Fibroblast of skin of left biceps (primary cell): ENCODE data around the gene FIGNL2.

Experiments used
- DNase-seq, 2 experiments: peaks; one replicate each; pipeline ENCODE4 v3.0.0-alpha.2; 2013; ENCODE audit warnings: low read depth in 2 of 2

The FIGNL2 gene

GRCh38 chr12:51874000-51874399, 25.5 kb upstream of the FIGNL2 start:
- DNase-seq: no peak

DNA sequence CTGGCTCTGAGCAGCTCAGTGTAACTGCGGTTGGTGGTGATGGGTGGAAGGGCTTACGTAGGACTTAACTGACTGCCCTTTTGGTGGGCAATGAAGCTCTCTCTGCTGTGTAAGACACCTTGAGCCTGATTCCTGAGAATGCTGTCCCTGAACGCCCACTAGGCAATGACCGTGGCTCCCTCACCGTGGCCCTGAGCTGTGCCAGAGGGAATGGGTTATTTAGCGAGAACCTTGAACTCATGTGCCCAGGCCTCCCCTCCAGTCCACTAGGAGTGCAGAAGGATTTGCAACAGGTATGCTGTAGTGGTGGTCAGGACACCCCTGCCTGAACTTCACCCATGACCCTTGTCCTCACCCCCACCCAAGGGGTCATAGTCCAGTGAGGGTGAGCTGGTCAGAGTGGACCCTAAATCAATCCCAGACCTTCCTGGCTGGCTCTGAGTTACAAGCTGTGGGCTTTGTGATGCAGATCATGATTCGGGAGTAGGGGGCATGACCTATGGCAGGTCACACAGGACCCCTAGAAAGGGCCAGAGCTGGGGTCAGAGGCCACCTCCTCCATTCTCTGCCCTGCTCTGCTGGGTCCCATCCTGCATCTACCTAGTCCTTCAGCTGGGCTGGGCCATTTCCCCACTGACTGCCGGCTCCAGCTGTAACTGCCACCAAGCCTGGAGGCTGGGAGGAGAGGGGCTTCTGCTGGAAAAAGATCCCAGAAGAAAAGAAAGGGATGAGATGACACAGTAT, 24.9 kb upstream of the FIGNL2 start:
- no peak for DNase-seq

DNA sequence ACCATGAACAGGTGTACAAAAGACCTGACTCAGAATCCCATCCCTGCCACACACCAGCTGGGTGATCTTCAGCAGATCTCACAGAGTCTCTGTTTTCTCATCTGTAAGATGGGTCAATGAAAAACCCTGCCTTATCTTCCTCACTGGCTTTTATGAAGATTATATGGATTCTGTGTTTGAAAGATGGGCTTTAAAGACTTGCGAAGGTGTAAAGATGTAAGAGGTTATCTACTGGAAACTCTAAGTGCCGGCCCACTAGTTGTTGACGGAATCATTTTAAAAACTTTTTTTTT, 24.1 kb upstream of the FIGNL2 start:
- DNase-seq: no peak

DNA sequence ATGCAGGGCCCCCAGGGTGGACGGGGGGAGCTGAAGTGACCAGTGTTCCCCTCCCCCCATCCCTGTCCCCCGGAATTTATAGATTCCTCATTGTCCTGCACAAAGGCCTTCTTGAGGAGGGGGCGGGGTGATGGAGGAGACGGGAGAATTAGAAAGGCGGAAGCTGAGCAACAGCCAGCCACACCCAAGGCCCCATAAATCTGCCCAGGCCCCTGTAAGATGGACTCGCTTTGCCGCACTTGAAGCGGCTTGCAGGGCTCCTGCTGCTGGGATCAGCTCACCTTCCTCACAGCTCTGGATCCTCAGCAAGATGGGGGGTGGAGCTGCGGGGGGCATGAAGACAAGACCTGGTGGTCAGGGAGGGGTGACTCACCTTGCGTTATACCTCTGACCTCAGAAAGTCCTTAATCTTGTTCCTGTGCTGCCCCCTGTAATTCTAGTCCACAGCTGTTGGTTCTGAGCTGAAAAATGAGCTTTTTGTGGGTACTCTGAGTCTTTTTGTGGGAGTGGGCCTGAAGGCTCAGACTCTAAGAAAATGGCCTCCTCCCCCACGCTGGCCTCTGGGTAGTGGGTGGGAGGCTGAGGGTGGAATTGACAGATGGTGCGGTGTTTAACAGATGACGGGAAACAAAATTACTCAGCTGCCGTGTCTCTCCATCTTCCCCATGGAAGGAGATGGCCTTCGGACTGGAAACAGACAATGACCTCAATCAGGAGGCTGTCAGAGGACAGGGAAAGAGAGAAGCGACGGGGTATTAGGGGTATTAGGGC, 23.6 kb upstream of the FIGNL2 start:
- no peak for DNase-seq

DNA sequence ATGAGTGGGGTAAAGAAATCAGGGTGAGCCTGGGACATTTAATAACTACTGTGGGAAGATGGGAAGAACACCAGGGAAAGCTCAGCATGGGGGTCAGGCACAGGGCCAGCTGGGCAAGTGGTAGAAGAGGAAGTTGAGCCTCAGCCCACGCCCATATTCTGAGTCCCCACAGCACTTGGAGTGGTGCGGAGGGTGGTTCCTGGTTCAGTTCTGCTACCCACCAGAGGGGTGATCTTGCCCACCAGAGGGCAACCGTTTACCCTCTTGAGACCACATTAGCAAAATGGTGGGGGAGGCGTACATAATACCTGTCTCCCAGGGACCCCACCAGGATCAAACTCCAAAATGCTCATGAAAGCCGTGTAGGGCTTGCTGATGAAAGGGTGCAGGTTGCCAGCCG, 22.6 kb upstream of the FIGNL2 start:
- DNase-seq: no peak

- DNase-seq: no peak
Measured at GRCh38 chr12:51870504-51870903, 22.0 kb upstream of the FIGNL2 start.

GRCh38 chr12:51869931-51870330, 21.4 kb upstream of the FIGNL2 start:
- no peak for DNase-seq

GRCh38 chr12:51869496-51869865, 21.0 kb upstream of the FIGNL2 start:
- DNase-seq: no peak

- DNase-seq: no peak
Measured at GRCh38 chr12:51868821-51869495, 20.4 kb upstream of the FIGNL2 start.

- no peak for DNase-seq
Measured at GRCh38 chr12:51867796-51868428, 19.4 kb upstream of the FIGNL2 start.

GRCh38 chr12:51867371-51867770, 18.9 kb upstream of the FIGNL2 start:
- DNase-seq: no peak

DNA sequence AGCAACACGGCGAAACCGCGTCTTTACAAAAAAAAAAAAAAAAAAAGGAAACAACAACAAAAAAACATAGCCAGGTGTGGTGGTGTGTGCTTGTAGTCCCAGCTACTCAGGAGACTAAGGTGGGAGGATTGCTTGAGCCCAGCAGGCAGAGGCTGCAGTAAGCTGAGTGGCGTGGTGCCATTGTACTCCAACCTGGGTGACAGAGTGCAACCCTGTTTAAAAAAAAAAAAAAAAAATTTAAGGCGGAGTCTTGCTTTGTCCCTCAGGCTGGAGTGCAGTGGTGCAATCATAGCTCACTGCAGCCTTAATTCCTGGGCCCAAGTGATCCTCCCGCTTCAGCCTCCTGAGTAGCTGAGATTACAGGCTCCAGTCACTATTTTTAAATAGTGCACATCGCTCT, 18.2 kb upstream of the FIGNL2 start:
- no peak for DNase-seq

DNA sequence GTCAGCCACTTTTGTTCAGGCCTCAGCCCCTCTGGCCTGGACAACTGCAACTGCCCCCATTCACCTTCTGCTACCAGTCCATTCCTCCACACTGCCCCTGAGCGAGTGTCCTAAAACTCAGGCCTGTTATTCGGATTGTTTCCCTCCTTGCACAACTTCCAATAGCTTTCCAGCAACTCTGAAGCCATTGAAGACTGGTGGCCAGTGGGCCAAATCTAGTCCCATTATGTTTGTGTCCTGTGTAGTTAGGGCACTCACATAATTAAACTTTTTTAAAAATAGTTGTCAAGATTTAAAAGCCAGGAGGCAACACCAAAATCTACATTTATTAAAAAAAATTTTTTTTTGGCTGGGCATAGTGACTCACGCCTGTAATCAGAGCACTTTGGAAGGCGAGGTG, 17.8 kb upstream of the FIGNL2 start:
- no peak for DNase-seq

GRCh38 chr12:51865757-51866270, 17.3 kb upstream of the FIGNL2 start:
- no peak for DNase-seq

GRCh38 chr12:51864833-51865670, 16.5 kb upstream of the FIGNL2 start:
- no peak for DNase-seq

DNA sequence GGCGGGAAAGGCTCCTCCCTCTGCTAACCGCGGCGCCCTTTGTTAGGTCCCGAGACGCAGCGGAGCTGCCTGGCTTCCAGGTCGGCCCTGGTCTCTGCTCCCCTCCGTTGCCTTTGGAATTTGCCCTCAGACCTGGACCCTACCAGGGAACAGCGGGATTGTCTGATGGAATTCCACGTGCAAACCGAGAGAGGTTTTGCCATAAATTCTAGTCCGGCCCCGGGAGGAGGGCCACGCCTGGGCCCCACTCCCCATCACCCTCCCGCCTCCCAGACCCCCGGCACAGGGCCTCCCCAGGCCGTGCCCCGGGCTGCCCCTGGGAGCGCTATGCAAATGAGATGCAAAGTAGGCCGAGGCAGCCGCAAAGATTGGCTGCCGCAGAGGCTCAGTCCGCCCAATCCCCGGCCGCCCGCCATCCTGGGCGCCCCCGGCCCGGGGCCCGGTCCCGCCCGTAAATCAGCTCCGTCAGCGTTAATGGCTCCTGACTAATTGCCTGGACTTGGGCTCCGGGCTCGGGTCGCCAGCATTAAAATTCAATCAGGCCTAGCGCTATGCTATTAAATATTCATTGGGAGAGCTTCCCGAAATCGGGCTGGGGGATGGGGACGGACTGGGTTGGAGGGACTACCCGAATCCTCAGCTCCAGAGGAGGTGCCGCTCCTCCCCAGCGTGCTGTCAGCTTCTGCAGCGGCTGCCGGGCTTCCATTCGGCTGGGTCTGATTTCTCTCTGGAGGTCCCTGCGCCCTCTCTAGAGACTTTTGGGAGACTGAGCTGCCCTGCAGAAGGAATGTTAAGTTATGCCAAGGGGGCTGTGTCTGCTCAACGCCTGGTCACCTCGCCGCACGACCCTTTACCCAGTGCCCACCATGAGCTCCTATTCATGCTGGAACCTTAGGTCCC, 15.7 kb upstream of the FIGNL2 start:
- DNase-seq: no peak

DNA sequence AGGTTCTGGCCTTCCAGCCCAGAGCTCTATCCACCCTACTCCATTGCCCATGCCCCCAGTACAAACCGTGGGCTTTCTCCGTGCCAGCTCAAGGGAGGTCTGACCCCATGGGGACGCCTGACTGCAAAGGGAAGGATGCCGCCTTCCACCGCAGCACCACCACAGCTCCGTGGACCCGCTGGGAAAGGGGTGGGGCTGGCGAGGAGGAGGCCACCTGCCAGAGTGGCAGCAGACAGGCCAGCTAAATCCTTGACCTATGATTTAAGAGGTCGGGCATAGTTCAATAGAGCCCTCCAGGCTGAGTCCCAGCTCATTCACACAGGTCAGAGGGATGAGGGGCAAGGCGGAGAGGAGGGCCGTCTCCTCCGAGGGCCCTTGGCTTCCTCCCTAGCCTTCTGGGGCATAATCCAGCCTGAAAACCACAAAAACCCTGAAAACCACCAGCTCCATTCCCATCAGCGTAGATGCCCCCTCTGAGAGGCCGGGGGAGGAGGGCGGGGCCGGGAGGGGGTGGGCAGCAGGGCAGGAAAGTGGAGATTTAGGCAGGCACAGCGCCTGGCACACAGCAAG, 14.9 kb upstream of the FIGNL2 start:
- DNase-seq: no peak

GRCh38 chr12:51862947-51863346, 14.4 kb upstream of the FIGNL2 start:
- no peak for DNase-seq

DNA sequence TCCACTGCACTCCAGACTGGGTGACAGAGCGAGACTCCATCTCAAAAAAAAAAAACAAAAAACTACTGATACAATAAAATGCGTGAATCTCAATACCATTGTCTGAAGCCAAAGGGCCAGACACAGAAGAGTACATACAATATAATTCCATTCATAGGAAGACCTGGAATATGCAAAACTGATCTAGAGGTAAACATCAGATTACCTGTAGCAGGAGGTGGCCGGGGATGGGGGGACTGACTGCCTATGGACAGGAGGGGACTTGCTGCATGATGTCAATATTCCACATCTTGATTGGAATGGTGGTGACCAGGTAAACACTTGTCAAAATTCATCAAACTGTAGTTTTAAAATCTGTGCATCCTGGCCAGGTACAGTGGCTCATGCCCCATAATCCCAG, 12.5 kb upstream of the FIGNL2 start:
- DNase-seq: no peak
